AG09309 (cell line): ENCODE data around the gene MCM3AP.
"Not testable (repeated sequence)": the region's sequence is repeated elsewhere in the genome, so short reads cannot be mapped to it uniquely, and the experiment has no call there.

Source experiments
- DNase-seq: peaks from one replicate; pipeline ENCODE4 v3.0.0-alpha.2; 2010; ENCODE audit warnings: low read depth
- H3K4me3 ChIP-seq: 2 replicates; pipeline ENCODE4 v1.5.1; 2011; ENCODE audit warnings: mild to moderate bottlenecking, low read depth, low read length, moderate library complexity; ENCODE audit not compliant: control insufficient read depth
- CTCF ChIP-seq: IDR thresholded peaks from 2 replicates; pipeline ENCODE4 v1.5.1; 2011; ENCODE audit warnings: mild to moderate bottlenecking, low read depth, low read length, inconsistent platforms; ENCODE audit not compliant: insufficient read depth, control insufficient read depth; ENCODE audit errors: missing control alignments

MCM3AP gene

DNA sequence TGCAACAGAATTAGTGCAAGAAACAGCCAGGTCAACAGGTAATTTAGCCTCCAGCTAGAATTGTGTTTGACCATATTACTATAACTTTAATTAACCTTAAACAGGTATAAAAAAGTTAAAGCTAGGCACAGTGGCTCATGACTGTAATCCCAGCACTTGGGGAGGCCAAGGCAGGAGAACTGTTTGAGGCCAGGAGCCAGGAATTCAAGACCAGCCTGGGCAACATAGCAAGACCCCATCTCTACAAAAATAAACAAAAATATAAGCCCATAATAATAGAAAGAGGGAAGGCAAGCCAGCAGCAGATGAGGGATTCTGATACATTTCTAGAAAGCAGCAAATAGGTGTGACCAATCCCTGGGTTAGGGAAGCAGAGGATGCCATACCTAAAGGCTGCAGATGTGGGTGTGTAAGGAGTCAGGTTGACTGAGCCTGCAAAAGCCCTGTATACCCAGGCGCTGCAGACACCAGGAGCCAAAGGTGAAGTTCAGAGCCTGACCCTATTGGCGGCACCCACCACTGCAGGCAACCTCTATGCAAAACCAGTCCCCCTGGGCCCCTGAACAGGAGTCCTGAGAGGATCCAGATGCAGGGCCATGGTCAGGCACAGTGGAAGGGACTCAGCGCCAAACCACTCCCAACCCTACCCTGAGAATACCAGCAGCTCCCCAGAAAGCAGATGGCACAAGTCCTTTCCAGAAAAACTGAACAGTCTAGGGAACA, 37.6 kb downstream of the MCM3AP start:
- no peak for DNase-seq
- H3K4me3 ChIP-seq = no peak overlapping the region
- no peak for TF ChIP-seq CTCF

DNA sequence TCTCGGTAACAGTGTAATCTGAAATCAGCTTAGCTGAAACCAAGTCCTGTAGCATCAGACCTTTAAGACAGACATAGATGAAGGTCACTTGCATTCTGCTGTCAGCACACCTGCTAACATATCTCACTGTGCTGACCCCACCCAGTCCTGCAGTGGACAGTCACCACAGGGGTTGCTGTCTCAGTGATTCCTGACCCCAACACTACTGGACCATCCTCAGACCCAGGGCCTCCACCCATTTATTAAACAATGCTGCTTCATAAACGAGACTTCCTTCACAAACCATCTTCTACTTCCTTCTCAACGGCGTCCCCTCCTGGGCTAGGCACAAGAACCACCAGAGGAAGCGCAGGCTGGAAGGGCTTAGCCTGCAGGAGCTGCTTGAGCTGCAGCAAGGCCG, 39.1 kb downstream of the MCM3AP start:
- no peak for DNase-seq
- TF ChIP-seq CTCF = no peak
- H3K4me3 ChIP-seq = no peak overlapping the region

- no peak for TF ChIP-seq CTCF
- DNase-seq = no peak
- H3K4me3 ChIP-seq = no peak overlapping the region
Measured at GRCh38 chr21:46245213-46245915, 40.0 kb downstream of the MCM3AP start.

GRCh38 chr21:46244602-46245001, 40.8 kb downstream of the MCM3AP start:
- TF ChIP-seq CTCF = no peak
- DNase-seq = no peak
- H3K4me3 ChIP-seq = no peak overlapping the region

DNA sequence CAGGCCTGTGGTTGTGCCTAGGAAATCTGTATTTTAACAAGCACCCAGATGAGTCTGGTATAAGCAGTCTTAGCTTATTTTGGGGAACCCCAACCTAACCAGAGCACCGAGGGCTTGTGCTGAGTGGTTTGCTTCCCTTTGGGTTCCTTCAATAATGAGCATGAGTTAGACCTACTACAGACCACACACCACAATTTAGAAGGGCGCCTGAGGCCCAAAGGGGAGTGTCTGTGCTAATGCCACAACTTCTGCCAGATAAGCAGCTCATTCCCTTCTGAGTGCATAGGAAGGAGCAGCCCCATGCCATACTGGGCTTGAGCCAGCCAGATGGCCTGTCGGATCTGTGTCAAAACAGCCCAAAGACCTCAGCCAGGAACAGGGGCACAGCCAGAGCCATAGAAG, 41.5 kb downstream of the MCM3AP start:
- DNase-seq = no peak
- no peak for TF ChIP-seq CTCF
- H3K4me3 ChIP-seq = no peak overlapping the region

- H3K4me3 ChIP-seq = no peak overlapping the region
- DNase-seq = no peak
- TF ChIP-seq CTCF = no peak
Measured at GRCh38 chr21:46243325-46243724, 42.1 kb downstream of the MCM3AP start.

DNA sequence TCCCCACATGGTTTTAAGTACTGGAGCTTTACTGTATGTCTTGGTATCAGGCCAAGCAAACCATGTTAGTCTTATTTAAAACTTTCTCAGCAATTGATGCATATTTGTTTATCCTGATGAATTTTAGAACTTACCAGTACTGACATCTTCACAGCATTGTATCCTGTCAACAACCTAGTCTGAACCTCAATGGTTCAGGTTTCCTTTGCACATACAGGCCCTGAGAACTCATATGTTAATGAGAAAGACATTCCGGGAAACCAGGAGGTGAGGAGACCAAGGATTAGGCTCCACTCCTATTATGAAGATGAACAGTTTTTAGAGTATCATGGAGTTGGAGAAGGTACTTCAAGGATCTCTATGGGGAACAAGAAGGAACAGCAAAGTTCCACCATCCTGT, 43.8 kb downstream of the MCM3AP start:
- not testable (repeated sequence) for DNase-seq, H3K4me3 ChIP-seq
